Parathyroid adenoma (tissue), 2 donors: Measurements from ENCODE around the gene TMEM129.

Experiments used
- H2AFZ ChIP-seq: fragments of 300-600 bp; sonication (generic); one replicate; pipeline ENCODE4 v1.7.0; 2017; ENCODE audit warnings: antibody characterized with exemption, mild to moderate bottlenecking
- H3K27ac ChIP-seq: fragments of 300-600 bp; sonication (generic); one replicate; pipeline ENCODE4 v1.7.0; 2017
- H3K27me3 ChIP-seq: fragments of 300-600 bp; sonication (generic); one replicate; pipeline ENCODE4 v1.7.0; 2017; ENCODE audit warnings: low read length; ENCODE audit not compliant: control insufficient read depth, insufficient read depth
- H3K36me3 ChIP-seq: fragments of 300-600 bp; sonication (generic); one replicate; pipeline ENCODE4 v1.7.0; 2017; ENCODE audit warnings: low read length; ENCODE audit not compliant: control insufficient read depth, insufficient read depth
- H3K4me1 ChIP-seq: fragments of 300-600 bp; sonication (generic); one replicate; pipeline ENCODE4 v1.7.0; 2017; ENCODE audit warnings: control low read depth
- H3K4me2 ChIP-seq: fragments of 300-600 bp; sonication (generic); one replicate; pipeline ENCODE4 v1.7.0; 2017; ENCODE audit warnings: low read length
- H3K4me3 ChIP-seq: fragments of 300-600 bp; sonication (generic); one replicate; pipeline ENCODE4 v1.7.0; 2017; ENCODE audit warnings: low read depth, low read length
- H3K79me2 ChIP-seq: fragments of 300-600 bp; sonication (generic); one replicate; pipeline ENCODE4 v1.7.0; 2017; ENCODE audit warnings: control low read depth
- H3K9ac ChIP-seq: fragments of 300-600 bp; sonication (generic); one replicate; pipeline ENCODE4 v1.7.0; 2017; ENCODE audit warnings: mild to moderate bottlenecking
- H3K9me3 ChIP-seq: fragments of 300-600 bp; sonication (generic); one replicate; pipeline ENCODE4 v1.7.0; 2017; ENCODE audit warnings: low read length; ENCODE audit not compliant: control insufficient read depth
- TF ChIP-seq, protein P1 (sequence below): fragments of 300-600 bp; sonication (generic); IDR thresholded peaks from one replicate; pipeline ENCODE4 v1.7.0; 2017; ENCODE audit warnings: antibody characterized with exemption, mild to moderate bottlenecking
- donor health status: primary hyperparathyroidism.

The TMEM129 gene

DNA sequence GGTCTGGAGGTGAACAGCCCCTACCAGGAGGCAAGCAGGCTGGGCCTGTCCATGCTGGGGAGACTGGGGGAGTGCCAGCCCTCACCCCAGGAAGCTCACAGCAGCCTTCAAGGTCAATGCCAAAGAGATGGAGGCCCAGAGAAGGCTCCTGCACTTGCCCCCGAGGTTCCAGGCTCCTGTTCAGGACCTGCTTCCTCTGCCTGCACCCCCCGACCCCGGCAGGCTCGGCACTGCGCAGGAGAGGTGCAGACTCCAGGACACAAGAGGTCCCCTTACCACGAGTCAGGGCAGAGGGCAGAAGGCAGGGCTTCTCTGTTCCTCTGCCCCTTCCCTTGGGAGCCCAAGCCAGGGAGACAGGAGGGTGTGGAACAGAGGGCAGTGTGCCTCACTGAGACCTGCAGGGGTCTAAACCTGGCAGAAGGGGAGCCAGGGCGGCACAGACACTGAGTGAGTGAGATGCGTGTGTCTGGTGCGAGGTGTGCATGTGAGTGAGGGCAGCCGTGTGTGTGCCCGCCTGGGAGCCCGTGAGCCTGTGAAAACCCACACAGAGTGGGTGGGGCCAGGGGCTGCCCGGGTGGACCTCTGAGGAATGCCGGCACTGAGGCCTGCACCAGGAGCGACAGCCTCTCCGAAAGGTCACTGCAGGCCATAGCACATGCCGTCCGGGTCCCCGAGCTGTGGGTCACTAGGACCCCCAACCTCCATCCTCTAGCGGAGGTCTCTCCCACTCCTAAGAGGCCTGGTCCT, 41.3 kb upstream of the TMEM129 start:
- Histone ChIP-seq H3K27ac (no peak overlapping the region), H2AFZ (no peak overlapping the region), H3K4me1 (no peaks in the 10 kb centered on the region), H3K79me2 (no peaks in the 10 kb centered on the region), H3K36me3 (no peaks in the 10 kb centered on the region), H3K4me3 (no peak overlapping the region), H3K9ac (no peak overlapping the region), H3K9me3 (no peaks in the 10 kb centered on the region), H3K4me2 (no peak overlapping the region), H3K27me3 (no peaks in the 10 kb centered on the region)
- TF ChIP-seq, protein P1, sequence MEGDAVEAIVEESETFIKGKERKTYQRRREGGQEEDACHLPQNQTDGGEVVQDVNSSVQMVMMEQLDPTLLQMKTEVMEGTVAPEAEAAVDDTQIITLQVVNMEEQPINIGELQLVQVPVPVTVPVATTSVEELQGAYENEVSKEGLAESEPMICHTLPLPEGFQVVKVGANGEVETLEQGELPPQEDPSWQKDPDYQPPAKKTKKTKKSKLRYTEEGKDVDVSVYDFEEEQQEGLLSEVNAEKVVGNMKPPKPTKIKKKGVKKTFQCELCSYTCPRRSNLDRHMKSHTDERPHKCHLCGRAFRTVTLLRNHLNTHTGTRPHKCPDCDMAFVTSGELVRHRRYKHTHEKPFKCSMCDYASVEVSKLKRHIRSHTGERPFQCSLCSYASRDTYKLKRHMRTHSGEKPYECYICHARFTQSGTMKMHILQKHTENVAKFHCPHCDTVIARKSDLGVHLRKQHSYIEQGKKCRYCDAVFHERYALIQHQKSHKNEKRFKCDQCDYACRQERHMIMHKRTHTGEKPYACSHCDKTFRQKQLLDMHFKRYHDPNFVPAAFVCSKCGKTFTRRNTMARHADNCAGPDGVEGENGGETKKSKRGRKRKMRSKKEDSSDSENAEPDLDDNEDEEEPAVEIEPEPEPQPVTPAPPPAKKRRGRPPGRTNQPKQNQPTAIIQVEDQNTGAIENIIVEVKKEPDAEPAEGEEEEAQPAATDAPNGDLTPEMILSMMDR = no peak

DNA sequence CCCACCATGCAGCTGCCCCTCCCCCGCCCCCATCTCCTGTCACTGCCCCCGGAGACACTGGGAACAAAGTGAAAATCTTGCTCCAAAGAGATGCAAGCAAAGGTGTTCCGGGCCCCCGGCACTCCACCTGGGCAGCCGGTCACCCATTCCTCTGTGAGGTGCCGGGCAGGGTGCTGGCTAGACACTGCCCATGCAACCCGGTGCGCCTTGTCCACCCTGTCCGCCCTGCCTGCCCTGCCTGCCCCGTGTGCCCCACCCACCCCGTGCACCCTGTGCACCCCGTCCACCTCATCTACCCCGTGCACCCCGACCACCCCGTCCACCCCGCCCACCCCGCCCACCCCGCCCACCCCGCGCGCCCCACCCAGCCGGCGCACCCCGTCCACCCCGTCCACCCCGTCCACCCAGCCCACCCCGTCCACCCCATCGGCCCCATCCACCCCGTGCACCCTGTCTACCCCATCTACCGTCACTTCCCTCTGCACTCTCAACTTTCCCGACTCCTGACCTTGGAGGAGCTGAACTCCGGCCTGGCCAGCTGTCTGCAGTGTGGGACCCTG, 40.1 kb upstream of the TMEM129 start:
- TF ChIP-seq, protein P1 = no peak
- no peaks in the 10 kb centered on the region for H3K4me1 ChIP-seq
- no peak overlapping the region for H3K27ac ChIP-seq
- H3K79me2 ChIP-seq = no peaks in the 10 kb centered on the region
- H3K27me3 ChIP-seq = no peaks in the 10 kb centered on the region
- no peak overlapping the region for H3K4me3 ChIP-seq
- no peaks in the 10 kb centered on the region for H3K9me3 ChIP-seq
- H3K9ac ChIP-seq = no peak overlapping the region
- no peak overlapping the region for H3K4me2 ChIP-seq
- no peak overlapping the region for H2AFZ ChIP-seq
- H3K36me3 ChIP-seq = no peaks in the 10 kb centered on the region

DNA sequence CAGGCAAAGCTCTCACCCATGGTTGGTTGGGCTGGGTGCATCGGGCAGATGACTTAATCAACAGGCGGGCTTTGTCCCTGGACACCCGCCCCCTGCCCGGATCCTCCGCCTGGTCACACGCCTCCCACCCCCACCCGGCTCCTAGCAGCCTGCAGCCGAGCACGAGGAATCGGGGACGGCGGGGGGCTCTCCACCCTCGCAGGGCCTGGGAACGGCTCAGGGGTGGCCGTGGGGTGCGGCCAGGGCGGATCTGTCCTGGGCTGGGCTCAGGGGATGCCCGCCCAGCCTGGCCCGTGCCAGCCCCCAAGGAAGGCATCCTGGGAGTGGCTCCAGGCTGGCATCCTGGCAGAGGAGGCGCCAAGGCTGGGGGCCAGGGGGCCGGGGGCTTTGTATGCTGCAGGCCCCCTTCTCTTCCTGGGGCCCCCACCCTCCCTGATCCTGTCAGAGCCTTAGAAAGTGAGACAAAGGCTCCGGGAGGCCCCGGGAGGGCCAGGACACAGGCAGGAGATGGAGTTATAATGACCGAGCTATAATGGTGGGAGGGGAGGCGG, 39.5 kb upstream of the TMEM129 start:
- Histone ChIP-seq H3K79me2 (no peaks in the 10 kb centered on the region), H3K4me1 (no peaks in the 10 kb centered on the region), H3K4me2 (no peak overlapping the region), H3K27me3 (no peaks in the 10 kb centered on the region), H3K4me3 (no peak overlapping the region), H3K27ac (no peak overlapping the region), H3K9ac (no peak overlapping the region), H2AFZ (no peak overlapping the region), H3K9me3 (no peaks in the 10 kb centered on the region), H3K36me3 (no peaks in the 10 kb centered on the region)
- TF ChIP-seq, protein P1 = no peak

DNA sequence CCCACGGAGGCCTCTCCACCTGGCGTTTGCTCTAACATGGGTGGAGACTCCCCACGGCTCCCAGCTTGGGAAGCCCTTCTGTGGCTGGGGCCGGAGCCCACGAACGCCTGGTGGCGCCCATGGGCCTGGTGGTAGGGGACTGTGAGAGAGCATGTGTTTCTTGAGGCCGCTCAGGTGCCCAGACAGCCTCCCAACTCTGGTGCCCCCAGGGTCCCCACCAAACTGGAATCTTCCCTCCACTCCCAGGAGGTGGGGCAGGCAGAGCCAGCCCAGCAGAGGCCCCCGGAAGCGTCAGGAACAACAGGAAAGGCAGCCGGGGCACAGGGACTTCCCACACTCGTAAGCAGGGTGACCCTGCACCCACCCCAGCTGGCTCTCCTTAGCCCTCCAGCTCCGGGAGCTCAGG, 38.7 kb upstream of the TMEM129 start:
- H3K9ac ChIP-seq = no peak overlapping the region
- no peak overlapping the region for H3K4me2 ChIP-seq
- H3K9me3 ChIP-seq = no peaks in the 10 kb centered on the region
- no peaks in the 10 kb centered on the region for H3K79me2 ChIP-seq
- H3K27me3 ChIP-seq = no peaks in the 10 kb centered on the region
- H3K4me3 ChIP-seq = no peak overlapping the region
- no peak overlapping the region for H2AFZ ChIP-seq
- H3K36me3 ChIP-seq = no peaks in the 10 kb centered on the region
- no peaks in the 10 kb centered on the region for H3K4me1 ChIP-seq
- no peak overlapping the region for H3K27ac ChIP-seq
- TF ChIP-seq, protein P1 = no peak
